GM12891 (cell line): ENCODE measurements around the gene XKR8. TPM values are rescaled to one million over a fixed set of nuclear protein-coding genes. Genes with fewer than 3 reads are reported as not detected.

Experiments used
- DNase-seq: peaks from one replicate; pipeline ENCODE4 v3.0.0; 2011; ENCODE audit warnings: low spot score; ENCODE audit not compliant: insufficient read length
- FAIRE-seq: peaks from 2 replicates; lab custom pipeline; 2011; peaks lifted over from hg19 to GRCh38; lab: Jason Lieb, UNC
- PAX5 ChIP-seq: IDR thresholded peaks from 2 replicates; pipeline ENCODE4 v1.6.1; 2011; ENCODE audit warnings: low read length, moderate library complexity, mild to moderate bottlenecking; ENCODE audit not compliant: insufficient read depth, severe bottlenecking
- POLR2A ChIP-seq: IDR thresholded peaks from 2 replicates; pipeline ENCODE4 v1.6.1; 2011; ENCODE audit warnings: low read depth, low read length, control low read depth
- POLR2AphosphoS5 ChIP-seq: IDR thresholded peaks from 2 replicates; pipeline ENCODE4 v1.6.1; 2011; ENCODE audit warnings: low read depth, low read length, control low read depth
- POU2F2 ChIP-seq: IDR thresholded peaks from 2 replicates; pipeline ENCODE4 v1.6.1; 2011; ENCODE audit warnings: low read depth, mild to moderate bottlenecking, control low read depth, low read length, moderate library complexity
- SPI1 ChIP-seq: IDR thresholded peaks from 2 replicates; pipeline ENCODE4 v1.6.1; 2011; ENCODE audit warnings: low read depth, low read length, control low read depth
- TAF1 ChIP-seq: IDR thresholded peaks from 2 replicates; pipeline ENCODE4 v1.6.1; 2011; ENCODE audit warnings: low read depth, low read length, control low read depth
- polyA plus RNA-seq: library from polyadenylated mRNA; unstranded; fragments of >200 nt; gene quantifications from one replicate; pipeline ENCODE4 v1.2.1, GENCODE V29; 2012; ENCODE audit warnings: low read depth, missing spikeins, inconsistent platforms; ENCODE audit not compliant: missing spikeins

The XKR8 gene
- 3.6 TPM for polyA plus RNA-seq

DNA sequence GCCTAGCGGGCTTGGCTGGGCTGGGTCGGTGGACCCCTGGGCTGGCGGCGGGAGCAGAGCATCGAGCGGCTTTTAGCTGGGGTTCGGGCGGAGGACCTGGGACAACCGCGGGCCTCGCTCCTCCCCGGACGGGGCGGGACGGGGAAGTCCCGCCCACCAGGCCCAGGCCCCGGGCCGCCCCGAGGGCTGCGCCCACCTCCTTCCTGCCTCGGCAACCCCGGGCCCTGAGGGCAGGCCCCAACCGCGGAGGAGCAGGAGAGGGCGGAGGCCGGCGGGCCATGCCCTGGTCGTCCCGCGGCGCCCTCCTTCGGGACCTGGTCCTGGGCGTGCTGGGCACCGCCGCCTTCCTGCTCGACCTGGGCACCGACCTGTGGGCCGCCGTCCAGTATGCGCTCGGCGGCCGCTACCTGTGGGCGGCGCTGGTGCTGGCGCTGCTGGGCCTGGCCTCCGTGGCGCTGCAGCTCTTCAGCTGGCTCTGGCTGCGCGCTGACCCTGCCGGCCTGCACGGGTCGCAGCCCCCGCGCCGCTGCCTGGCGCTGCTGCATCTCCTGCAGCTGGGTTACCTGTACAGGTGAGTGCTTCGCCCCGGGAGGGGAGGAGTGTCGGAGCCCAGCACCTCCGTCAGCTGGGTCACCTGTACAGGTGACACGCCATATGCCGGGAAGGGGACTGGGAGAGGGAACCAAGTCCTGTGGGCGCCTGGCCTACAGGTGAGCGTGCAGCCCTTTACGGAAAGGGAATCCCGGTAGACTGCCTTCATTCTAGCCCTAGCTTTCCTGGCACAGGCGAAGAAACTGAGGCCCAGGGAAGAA lies at the start of gene XKR8:
XKR8 (plus strand) TSS at position 182 of the 812 bp plus-strand sequence; CDS start at position 279, 97 bp downstream.
- DNase-seq (peak; percentile 99), FAIRE-seq (peak; percentile 94)
- no peak for TF ChIP-seq POU2F2
- no peak for TF ChIP-seq POLR2AphosphoS5
- TF ChIP-seq SPI1: 0 out of 2 replicates have a peak, but pooled peaks have one; percentile 4
- TF ChIP-seq PAX5: no peak
- TF ChIP-seq POLR2A: no peak
- no peak for TF ChIP-seq TAF1

DNA sequence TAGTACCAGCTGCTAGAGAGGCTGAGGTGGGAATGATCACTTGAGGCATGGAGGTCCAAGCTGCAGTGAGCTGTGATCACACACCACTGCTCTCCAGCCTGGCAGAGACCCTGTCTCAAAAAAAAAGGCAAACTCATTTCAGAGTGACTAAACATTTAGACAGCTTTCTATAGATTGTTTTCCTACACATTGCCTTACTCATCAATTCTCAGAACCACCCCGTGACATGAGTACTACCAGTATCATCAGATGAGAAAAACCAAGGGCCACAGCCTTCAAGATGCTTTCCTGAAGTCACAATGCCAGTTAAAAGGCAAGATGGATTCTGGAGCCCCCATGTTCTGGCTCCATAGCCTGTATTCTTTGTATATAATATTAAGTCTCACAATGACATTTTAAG lies 47.3 kb upstream of the XKR8 start:
- FAIRE-seq (no peak), DNase-seq (no peak)
- TF ChIP-seq SPI1 (no peak), PAX5 (no peak), TAF1 (no peak), POLR2A (no peak), POLR2AphosphoS5 (no peak), POU2F2 (no peak)

- TF ChIP-seq SPI1 (no peak), POLR2AphosphoS5 (no peak), PAX5 (no peak), POLR2A (no peak), TAF1 (no peak), POU2F2 (no peak)
- no peak for FAIRE-seq
Measured at GRCh38 chr1:27915082-27915575, 44.6 kb upstream of the XKR8 start.

GRCh38 chr1:27922272-27922671 lies 37.5 kb upstream of the XKR8 start:
- FAIRE-seq: no peak
- DNase-seq: no peak
- TF ChIP-seq SPI1: no peak
- no peak for TF ChIP-seq TAF1
- no peak for TF ChIP-seq POU2F2
- TF ChIP-seq POLR2AphosphoS5: no peak
- no peak for TF ChIP-seq POLR2A
- TF ChIP-seq PAX5: no peak

More at GRCh38 chr1:27915082-27915575, 44.6 kb upstream of the XKR8 start:
- no peak for DNase-seq

DNA sequence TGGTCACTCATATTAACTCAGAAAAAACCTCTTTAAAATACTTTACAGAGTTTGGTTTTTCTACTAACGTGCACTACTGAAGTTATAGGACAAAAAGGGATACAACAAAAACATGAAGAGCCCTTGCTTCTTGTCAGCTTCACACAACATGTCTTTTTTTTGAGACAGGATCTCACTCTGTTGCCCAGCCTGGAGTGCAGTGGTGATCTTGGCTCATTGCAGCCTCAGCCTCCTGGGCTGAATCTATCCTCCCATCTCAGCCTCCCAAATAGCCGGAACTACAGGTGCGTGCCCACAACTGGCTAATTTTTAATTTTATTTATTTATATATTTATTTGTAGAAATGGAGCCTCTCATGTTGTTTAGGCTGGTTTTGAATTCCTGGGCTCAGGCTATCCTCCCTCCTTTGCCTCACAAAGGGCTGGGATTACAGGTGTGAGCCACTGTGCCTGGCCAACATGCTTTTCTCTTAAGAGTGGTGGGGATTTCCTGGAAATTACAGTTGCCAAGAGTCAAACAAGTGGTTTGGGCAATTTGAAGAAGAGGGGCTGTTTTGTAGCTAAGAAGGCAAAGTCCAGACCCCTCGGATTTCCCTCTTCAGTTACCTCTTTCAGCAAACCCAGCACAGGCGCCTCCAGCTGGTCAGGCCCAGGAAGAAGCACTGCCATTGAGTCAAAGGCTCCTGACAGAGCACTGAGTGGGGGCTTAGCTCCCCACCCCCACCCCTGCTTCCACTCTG lies 31.4 kb upstream of the XKR8 start:
- no peak for TF ChIP-seq PAX5
- no peak for TF ChIP-seq POLR2A
- TF ChIP-seq TAF1: no peak
- no peak for TF ChIP-seq SPI1
- TF ChIP-seq POLR2AphosphoS5: no peak
- no peak for TF ChIP-seq POU2F2
- FAIRE-seq (no peak), DNase-seq (no peak)

DNA sequence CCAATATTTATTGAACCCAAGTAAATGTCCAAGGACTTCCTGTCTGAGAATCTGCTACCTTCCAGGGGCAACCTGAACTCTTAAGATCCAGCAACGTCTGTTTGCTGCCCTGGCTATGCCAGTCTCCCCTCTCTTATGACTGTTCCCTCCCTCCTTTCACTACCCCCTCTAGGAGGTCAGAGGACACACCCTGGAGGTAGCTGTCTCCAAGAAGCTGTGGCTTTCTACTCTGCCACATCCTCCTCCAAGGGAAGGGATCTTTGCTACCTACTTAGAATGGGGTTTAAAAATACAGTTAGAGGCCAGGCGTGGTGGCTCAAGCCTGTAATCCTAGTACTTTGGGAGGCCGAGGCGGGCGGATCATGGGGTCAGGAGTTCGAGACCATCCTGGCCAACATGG lies 28.6 kb upstream of the XKR8 start:
- FAIRE-seq: no peak
- DNase-seq: no peak
- TF ChIP-seq TAF1 (no peak), POLR2AphosphoS5 (no peak), POLR2A (no peak), SPI1 (no peak), POU2F2 (no peak), PAX5 (no peak)

DNA sequence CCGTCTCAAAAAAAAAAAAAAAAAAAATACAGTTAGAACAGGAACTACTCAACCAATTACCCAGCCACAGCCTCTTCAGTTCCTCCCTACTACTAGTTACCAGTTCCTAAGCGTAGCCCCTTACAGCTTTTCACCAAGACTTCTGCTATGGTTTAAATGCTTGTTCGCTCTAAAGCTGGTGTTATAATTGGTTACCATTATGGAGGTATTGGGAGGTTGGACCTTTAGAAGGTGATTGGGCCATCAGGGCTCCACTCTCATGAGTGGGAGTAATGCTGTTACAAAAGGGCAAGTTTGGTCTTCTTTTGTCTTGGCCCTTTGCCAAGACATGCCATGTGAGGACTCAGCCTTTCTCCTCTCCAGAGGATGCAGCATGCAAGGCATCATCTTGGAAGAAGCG lies 28.0 kb upstream of the XKR8 start:
- DNase-seq (no peak), FAIRE-seq (peak; percentile 74)

GRCh38 chr1:27934818-27935549 lies 24.8 kb upstream of the XKR8 start, which contains the start of gene SMPDL3B:
Gene SMPDL3B, plus strand, starts transcription at chr1:27935000. Its CDS starts 184 bp downstream, at chr1:27935184.
- no peak for DNase-seq
- TF ChIP-seq SPI1 (no peak), POLR2A (no peak), POLR2AphosphoS5 (no peak), POU2F2 (no peak), PAX5 (no peak), TAF1 (no peak)
- peak; percentile 43 for FAIRE-seq

More for the DNA sequence above, 28.0 kb upstream of the XKR8 start:
- TF ChIP-seq SPI1 (peak; percentile 70), POLR2AphosphoS5 (no peak), TAF1 (no peak), POLR2A (no peak), POU2F2 (no peak)
